ENCODE measurements around the gene TMEM238L.

The TMEM238L gene

GRCh38 chr17:10752696-10753095, 51.2 kb downstream of the TMEM238L start:
- H3K27ac ChIP-seq, result no peak overlapping the region

GRCh38 chr17:10751563-10751962, 52.3 kb downstream of the TMEM238L start:
- no peak for DNase-seq (ENCODE audit: low read depth, low spot score)

More at GRCh38 chr17:10752696-10753095, 51.2 kb downstream of the TMEM238L start:
- no peak for DNase-seq (ENCODE audit: low read depth, low spot score)

GRCh38 chr17:10750210-10750609, 53.7 kb downstream of the TMEM238L start:
- H3K27ac ChIP-seq, result no peak overlapping the region
- DNase-seq (ENCODE audit: low read depth, low spot score), result no peak

More at GRCh38 chr17:10751563-10751962, 52.3 kb downstream of the TMEM238L start:
- H3K27ac ChIP-seq, result no peak overlapping the region

- no peak overlapping the region for H3K27ac ChIP-seq
- no peak for DNase-seq (ENCODE audit: low read depth, low spot score)
Measured at GRCh38 chr17:10748531-10749181, 55.2 kb downstream of the TMEM238L start.

GRCh38 chr17:10745231-10745630, 58.7 kb downstream of the TMEM238L start:
- H3K27ac ChIP-seq, result no peak overlapping the region
- DNase-seq (ENCODE audit: low read depth, low spot score), result no peak
